ENCODE data around the gene RCAN3.
"Not testable (repeated sequence)": the region's sequence is repeated elsewhere in the genome, so short reads cannot be mapped to it uniquely, and the experiment has no call there.

The RCAN3 gene

DNA sequence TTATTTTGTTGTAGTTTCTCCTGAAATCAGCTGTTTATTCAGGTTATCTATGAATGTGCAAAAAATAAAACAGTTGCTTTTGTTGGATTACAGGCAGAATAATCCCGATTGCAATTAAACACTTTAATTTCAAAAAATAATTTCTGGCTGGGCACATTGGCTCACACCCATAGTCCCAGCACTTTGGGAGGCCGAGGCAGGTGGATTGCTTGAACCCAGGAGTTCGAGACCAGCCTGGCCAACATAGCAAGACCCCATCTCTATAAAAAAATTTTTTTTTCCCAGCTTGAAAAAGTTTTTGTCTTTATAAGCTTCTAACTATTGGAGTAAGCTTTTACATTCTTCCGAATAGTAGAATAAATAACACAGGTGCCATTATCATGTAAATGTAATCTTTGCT lies 15.3 kb downstream of the RCAN3 start:
- Histone ChIP-seq H3K4me1 (ENCODE audit: insufficient read depth, low read length) (no peaks in the 10 kb centered on the region), H3K9ac (ENCODE audit: low read depth, low read length) (no peak overlapping the region), H3K27me3 (ENCODE audit: insufficient read depth, low read length, poor library complexity) (peaks cover 8% of the 10 kb centered on the region), H3K79me2 (ENCODE audit: insufficient read depth, low read length) (no peaks in the 10 kb centered on the region), H3K4me3 (ENCODE audit: low read depth in 1 of 2, low read length in 2 of 2) (no peak overlapping the region), H3K9me3 (ENCODE audit: insufficient read depth, low read length, severe bottlenecking) (no peaks in the 10 kb centered on the region), H4K20me1 (ENCODE audit: insufficient read depth, low read length) (no peaks in the 10 kb centered on the region), H3K36me3 (ENCODE audit: insufficient read depth, low read length) (no peaks in the 10 kb centered on the region), H3K4me2 (ENCODE audit: insufficient read depth, low read length) (no peak overlapping the region), H3K27ac (ENCODE audit: low read length) (no peak overlapping the region), H2AFZ (ENCODE audit: low read depth, low read length) (no peak overlapping the region)
- ATAC-seq (ENCODE audit: insufficient read depth, low read depth) (no peak), DNase-seq (no peak)
- TF ChIP-seq EZH2 (IDR thresholded peaks at IDR 0.05; ENCODE audit: borderline replicate concordance, low read depth, low read length, severe bottlenecking), result no peak
- no peak for TF ChIP-seq CTCF (IDR thresholded peaks at IDR 0.05; ENCODE audit: borderline replicate concordance, extremely low read depth, low read length, poor library complexity, severe bottlenecking)

- H3K79me2 ChIP-seq (ENCODE audit: insufficient read depth, low read length); H3K9me3 ChIP-seq (ENCODE audit: insufficient read depth, low read length, severe bottlenecking); H3K9ac ChIP-seq (ENCODE audit: low read depth, low read length); H3K4me2 ChIP-seq (ENCODE audit: insufficient read depth, low read length); H3K4me1 ChIP-seq (ENCODE audit: insufficient read depth, low read length); H2AFZ ChIP-seq (ENCODE audit: low read depth, low read length); ATAC-seq (ENCODE audit: insufficient read depth, low read depth); H3K27me3 ChIP-seq (ENCODE audit: insufficient read depth, low read length, poor library complexity); DNase-seq; H3K27ac ChIP-seq (ENCODE audit: low read length); H3K36me3 ChIP-seq (ENCODE audit: insufficient read depth, low read length); H4K20me1 ChIP-seq (ENCODE audit: insufficient read depth, low read length); H3K4me3 ChIP-seq (ENCODE audit: low read depth in 1 of 2, low read length in 2 of 2): not testable (repeated sequence)
Observed at GRCh38 chr1:24520282-24520681, 17.6 kb downstream of the RCAN3 start.

- no peaks in the 10 kb centered on the region for H3K36me3 ChIP-seq (ENCODE audit: insufficient read depth, low read length)
- no peak overlapping the region for H3K4me2 ChIP-seq (ENCODE audit: insufficient read depth, low read length)
- no peaks in the 10 kb centered on the region for H3K4me1 ChIP-seq (ENCODE audit: insufficient read depth, low read length)
- H3K27me3 ChIP-seq (ENCODE audit: insufficient read depth, low read length, poor library complexity), result peaks cover 15% of the 10 kb centered on the region
- no peaks in the 10 kb centered on the region for H4K20me1 ChIP-seq (ENCODE audit: insufficient read depth, low read length)
- no peaks in the 10 kb centered on the region for H3K9me3 ChIP-seq (ENCODE audit: insufficient read depth, low read length, severe bottlenecking)
- no peak for ATAC-seq (ENCODE audit: insufficient read depth, low read depth)
- no peak for DNase-seq
- H3K4me3 ChIP-seq (ENCODE audit: low read depth in 1 of 2, low read length in 2 of 2), result no peak overlapping the region
- H3K79me2 ChIP-seq (ENCODE audit: insufficient read depth, low read length), result no peaks in the 10 kb centered on the region
- no peak overlapping the region for H3K9ac ChIP-seq (ENCODE audit: low read depth, low read length)
- TF ChIP-seq EZH2 (IDR thresholded peaks at IDR 0.05; ENCODE audit: borderline replicate concordance, low read depth, low read length, severe bottlenecking), result no peak
- no peak for TF ChIP-seq CTCF (IDR thresholded peaks at IDR 0.05; ENCODE audit: borderline replicate concordance, extremely low read depth, low read length, poor library complexity, severe bottlenecking)
- no peak overlapping the region for H2AFZ ChIP-seq (ENCODE audit: low read depth, low read length)
- no peak overlapping the region for H3K27ac ChIP-seq (ENCODE audit: low read length)
Observed at GRCh38 chr1:24525606-24526005, 23.0 kb downstream of the RCAN3 start.

GRCh38 chr1:24526045-24526444 lies 23.4 kb downstream of the RCAN3 start:
- Histone ChIP-seq H3K9me3 (ENCODE audit: insufficient read depth, low read length, severe bottlenecking) (no peaks in the 10 kb centered on the region), H3K27ac (ENCODE audit: low read length) (no peak overlapping the region), H3K27me3 (ENCODE audit: insufficient read depth, low read length, poor library complexity) (peaks cover 15% of the 10 kb centered on the region), H4K20me1 (ENCODE audit: insufficient read depth, low read length) (no peaks in the 10 kb centered on the region), H3K4me2 (ENCODE audit: insufficient read depth, low read length) (no peak overlapping the region), H3K4me3 (ENCODE audit: low read depth in 1 of 2, low read length in 2 of 2) (no peak overlapping the region), H3K36me3 (ENCODE audit: insufficient read depth, low read length) (no peaks in the 10 kb centered on the region), H3K79me2 (ENCODE audit: insufficient read depth, low read length) (no peaks in the 10 kb centered on the region), H2AFZ (ENCODE audit: low read depth, low read length) (no peak overlapping the region), H3K9ac (ENCODE audit: low read depth, low read length) (no peak overlapping the region), H3K4me1 (ENCODE audit: insufficient read depth, low read length) (no peaks in the 10 kb centered on the region)
- DNase-seq (no peak), ATAC-seq (ENCODE audit: insufficient read depth, low read depth) (no peak)
- TF ChIP-seq CTCF (IDR thresholded peaks at IDR 0.05; ENCODE audit: borderline replicate concordance, extremely low read depth, low read length, poor library complexity, severe bottlenecking), result no peak
- TF ChIP-seq EZH2 (IDR thresholded peaks at IDR 0.05; ENCODE audit: borderline replicate concordance, low read depth, low read length, severe bottlenecking), result no peak

Measured in DND-41 (cell line).